Activated CD8-positive, alpha-beta memory T cell treated with anti-CD3 and anti-CD28 coated beads, Interleukin-2, amount 50 U/mL, for 24 hours (primary cell): ENCODE measurements around the gene HSPB7.
"Not testable (repeated sequence)": the region's sequence is repeated elsewhere in the genome, so short reads cannot be mapped to it uniquely, and the experiment has no call there.

Source experiments
- DNase-seq: peaks from one replicate; pipeline ENCODE4 v3.0.0-alpha.2; 2020; ENCODE audit errors: extremely low read depth

The HSPB7 gene

GRCh38 chr1:16006552-16007485 lies 11.0 kb downstream of the HSPB7 start:
- no peak for DNase-seq

DNA sequence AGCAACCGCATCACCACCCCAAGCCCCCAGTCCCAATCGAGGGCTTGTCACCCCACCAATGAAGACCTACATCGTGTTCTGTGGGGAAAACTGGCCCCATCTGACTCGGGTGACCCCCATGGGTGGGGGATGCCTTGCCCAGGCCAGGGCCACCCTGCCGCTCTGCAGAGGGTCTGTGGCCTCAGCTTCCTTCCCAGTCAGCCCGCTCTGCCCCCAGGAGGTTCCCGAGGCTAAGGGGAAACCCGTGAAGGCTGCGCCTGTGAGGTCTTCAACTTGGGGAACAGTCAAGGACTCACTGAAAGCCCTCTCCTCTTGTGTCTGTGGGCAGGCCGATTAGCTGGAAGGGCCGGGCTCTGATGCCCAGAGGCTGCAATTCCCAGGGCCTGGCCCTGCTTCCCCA lies 11.8 kb downstream of the HSPB7 start:
- no peak for DNase-seq

GRCh38 chr1:16005597-16005996 lies 12.2 kb downstream of the HSPB7 start:
- no peak for DNase-seq

DNA sequence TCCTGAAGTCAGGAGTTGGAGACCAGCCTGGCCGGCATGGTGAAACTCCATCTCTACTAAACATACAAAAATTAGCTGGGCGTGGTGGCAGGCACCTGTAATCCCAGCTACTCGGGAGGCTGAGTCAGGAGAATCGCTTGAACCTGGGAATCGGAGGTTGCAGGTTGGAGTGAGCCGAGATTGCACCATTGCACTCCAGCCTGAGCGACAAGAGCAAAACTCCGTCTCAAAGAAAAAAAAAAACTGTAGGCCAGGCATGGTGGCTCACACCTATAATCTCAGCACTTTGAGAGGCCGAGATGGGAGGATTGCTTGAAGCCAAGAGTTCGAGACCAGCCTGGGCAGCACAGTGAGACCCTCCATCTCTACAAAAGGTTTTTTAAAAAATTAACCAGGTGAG lies 16.6 kb downstream of the HSPB7 start:
- DNase-seq: not testable (repeated sequence)

- DNase-seq: no peak
Observed at GRCh38 chr1:15998929-15999328, 18.9 kb downstream of the HSPB7 start.

- DNase-seq: no peak
Observed at GRCh38 chr1:15997637-15998280, 20.1 kb downstream of the HSPB7 start.

GRCh38 chr1:15997076-15997585 lies 20.7 kb downstream of the HSPB7 start:
- no peak for DNase-seq

DNA sequence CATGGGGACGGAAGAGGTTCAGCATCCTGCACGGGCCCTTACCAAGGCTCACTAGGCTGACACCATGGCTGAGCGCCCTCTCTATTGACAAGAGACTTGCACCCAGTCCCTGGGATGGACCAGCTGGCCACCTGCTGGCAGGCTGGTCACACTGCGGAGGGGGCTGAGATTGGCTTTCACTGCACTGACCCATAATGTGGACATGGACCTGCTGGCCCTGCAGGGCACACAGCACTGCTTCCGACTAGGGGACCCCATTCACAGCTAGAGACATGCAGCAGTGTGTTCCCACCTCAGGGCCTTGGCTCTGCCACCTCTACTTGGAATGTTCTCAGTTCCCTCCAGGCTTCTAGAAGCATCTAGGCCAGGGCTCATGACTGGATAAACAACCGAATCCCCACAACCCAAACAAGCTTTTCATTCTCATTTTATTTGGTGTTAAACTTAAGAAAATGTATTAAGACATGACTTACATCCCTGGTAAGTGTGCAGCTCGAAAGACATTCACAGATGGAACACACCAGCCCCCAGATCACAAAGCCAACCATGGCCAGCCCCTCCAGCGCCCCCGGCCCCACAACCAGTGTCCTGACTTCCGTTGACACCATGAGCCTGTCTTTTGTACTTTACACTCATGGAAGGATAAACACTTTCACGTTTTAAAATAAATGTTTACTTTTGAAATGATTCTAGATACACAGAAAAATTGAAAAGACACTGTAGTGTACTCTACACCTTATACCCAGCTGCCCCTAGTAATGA lies 23.1 kb downstream of the HSPB7 start:
- no peak for DNase-seq

- no peak for DNase-seq
Observed at GRCh38 chr1:15994081-15994480, 23.8 kb downstream of the HSPB7 start.

DNA sequence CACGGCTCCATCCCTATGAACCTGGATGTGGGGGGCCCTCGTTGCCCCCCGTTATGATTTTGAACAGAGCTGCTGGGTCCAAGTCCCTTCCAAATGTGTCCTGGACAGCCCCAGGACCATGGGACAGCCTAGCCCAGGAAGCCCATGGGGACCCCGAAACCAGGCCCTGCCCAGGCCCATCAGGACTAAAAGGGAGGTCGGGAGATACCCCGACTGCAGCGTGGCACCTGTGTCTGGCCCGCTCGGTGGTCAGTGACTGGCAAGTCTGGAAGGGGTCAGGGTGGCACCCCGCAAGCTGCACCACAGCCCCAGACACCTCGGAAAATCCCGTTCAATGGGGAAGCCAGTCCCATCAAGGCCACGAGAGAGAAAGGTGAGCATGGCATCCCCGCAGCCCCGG lies 24.2 kb downstream of the HSPB7 start:
- no peak for DNase-seq

GRCh38 chr1:15992582-15993500 lies 25.0 kb downstream of the HSPB7 start:
- DNase-seq: no peak

- DNase-seq: no peak
Observed at GRCh38 chr1:15992187-15992553, 25.7 kb downstream of the HSPB7 start.

GRCh38 chr1:15991427-15992186 lies 26.2 kb downstream of the HSPB7 start:
- DNase-seq: no peak

GRCh38 chr1:15989776-15990175 lies 28.1 kb downstream of the HSPB7 start:
- DNase-seq: no peak

DNA sequence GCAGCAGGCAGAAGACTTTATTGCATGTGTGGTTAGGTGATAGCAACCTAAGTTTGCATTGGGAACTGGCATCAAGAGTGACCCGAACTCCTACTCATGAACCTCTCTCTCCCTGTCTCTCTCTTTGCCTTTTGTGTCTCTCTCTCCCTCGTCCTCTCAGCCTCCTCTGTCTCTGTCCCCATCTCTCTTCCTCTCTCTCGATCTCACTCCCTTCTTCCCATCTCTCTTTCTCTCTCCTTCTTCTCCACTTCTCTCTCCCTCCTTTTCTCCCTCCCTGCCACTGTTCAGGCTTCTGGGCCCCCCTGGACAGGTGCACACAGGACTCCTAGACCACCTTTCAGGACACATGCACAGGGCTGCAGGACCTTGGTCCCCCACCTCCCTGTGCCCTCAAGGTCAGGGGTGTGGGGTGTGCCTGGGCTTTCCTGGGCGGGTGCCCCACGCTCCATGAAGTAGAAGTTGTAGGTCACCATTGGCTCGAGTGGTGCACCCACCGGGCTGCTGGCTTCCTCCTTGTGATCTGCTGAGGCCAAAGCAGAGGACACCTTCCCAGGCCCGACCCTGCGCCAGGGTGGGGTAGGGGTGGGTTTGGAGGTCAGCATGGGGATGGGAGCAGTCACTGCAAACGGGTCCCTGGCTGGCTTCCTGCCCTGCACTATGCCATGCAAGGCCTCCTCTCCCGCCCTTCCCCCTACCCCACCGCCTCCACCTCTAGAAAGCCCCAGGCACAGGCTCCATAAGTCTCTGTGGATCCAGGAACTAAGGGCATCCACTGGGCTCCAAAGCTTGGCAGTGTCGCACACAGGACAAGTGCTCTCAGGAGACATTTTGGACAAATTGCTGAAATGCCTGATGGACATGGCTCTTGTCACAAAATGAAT lies 28.7 kb downstream of the HSPB7 start:
- no peak for DNase-seq

DNA sequence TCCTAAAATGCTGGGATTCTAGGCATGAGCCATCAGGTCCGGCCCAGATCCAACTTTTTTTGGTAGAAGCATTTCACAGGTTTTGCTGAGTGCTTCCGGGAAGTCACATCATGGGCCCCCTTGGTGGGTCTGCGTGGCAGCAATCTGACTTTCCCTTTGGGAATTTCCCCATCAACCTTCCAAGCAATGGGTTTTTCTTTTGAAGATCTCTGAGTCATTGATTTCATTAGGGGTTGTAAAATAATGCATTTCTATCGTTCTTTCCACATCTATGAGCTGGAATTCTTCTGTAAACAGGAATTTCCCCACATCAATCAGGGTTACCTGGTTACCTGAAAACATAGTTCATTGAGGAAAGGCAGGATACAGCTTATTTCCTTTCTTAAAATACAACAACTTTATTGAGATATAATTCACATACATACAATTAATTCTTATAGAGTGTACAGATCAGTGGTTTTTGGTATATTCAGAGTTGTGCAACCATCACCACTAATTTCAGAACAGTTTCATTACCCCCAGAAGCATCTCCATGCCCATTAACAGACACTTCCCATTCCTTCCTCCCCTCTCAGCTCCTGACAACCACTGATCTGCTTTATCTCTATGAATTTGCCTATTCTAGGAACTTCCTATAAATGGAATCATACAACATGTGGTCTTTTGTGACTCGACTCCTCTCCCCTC lies 32.1 kb downstream of the HSPB7 start:
- no peak for DNase-seq

- DNase-seq: no peak
Observed at GRCh38 chr1:15983275-15983674, 34.6 kb downstream of the HSPB7 start.

- no peak for DNase-seq
Observed at GRCh38 chr1:15981679-15982078, 36.2 kb downstream of the HSPB7 start.

DNA sequence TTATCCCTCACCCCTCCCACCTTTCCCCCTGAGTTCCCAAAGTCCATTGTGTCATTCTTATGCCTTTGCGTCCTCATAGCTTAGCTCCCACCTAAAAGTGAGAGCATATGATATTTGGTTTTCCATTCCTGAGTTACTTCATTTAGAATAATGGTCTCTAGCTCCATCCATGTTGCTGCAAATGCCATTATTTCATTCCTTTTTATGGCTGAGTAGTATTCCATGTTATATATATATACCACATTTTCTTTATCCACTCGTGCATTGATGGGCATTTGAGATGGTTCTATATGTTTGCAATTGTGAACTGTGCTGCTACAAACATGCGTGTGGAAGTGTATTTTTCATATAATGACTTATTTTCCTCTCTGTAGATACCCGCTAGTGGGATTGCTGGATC lies 39.9 kb downstream of the HSPB7 start:
- DNase-seq: not testable (repeated sequence)
